Effector CD8-positive, alpha-beta T cell (primary cell): Measurements from ENCODE around the gene SREK1.
"Not testable (repeated sequence)": the region's sequence is repeated elsewhere in the genome, so short reads cannot be mapped to it uniquely, and the experiment has no call there.

Source experiments
- DNase-seq: peaks from one replicate; lab custom pipeline; 2025; lab: John Stamatoyannopoulos, UW
- total RNA-seq, 4 experiments: gene quantifications; one replicate each; lab custom pipeline; 2026; lab: John Stamatoyannopoulos, UW

Gene SREK1, protein sequence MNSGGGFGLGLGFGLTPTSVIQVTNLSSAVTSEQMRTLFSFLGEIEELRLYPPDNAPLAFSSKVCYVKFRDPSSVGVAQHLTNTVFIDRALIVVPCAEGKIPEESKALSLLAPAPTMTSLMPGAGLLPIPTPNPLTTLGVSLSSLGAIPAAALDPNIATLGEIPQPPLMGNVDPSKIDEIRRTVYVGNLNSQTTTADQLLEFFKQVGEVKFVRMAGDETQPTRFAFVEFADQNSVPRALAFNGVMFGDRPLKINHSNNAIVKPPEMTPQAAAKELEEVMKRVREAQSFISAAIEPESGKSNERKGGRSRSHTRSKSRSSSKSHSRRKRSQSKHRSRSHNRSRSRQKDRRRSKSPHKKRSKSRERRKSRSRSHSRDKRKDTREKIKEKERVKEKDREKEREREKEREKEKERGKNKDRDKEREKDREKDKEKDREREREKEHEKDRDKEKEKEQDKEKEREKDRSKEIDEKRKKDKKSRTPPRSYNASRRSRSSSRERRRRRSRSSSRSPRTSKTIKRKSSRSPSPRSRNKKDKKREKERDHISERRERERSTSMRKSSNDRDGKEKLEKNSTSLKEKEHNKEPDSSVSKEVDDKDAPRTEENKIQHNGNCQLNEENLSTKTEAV
- total RNA-seq = 147 to 177 (median 161) reads per million in 4 experiments

DNA sequence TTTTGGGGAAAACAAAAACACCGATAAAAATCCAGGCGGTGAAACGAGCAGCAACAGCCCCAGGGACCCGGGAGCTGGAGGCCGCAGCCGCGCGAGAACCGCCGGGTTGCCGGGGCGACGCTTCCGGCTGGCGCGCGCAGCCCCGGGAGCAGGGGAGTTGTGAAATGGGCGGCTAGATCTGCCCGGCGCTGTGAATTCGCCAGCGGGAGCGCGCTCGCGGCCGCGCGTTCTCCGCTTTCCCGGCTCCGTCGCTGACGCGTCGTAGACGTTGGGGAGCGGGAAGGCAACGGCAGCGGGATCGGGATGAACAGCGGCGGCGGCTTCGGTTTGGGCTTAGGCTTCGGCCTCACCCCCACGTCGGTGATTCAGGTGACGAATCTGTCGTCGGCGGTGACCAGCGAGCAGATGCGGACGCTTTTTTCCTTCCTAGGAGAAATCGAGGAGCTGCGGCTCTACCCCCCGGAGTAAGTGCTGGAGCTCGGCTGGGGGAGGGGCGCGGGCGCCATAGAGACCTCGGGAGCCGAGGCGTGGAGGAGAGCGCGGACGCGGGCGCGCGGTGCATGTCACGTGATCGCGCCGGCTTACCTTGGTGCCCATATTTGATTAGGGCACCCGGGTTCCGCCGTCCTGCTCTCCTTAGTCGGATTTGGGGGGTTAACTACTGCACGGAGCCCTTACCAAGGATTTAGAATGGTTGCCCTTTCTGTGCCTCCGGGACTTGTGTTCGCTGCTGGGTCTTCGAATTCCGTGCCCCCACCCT, at the start of gene SREK1:
Gene SREK1 (plus strand): TSS at position 227 of the 760 bp plus-strand sequence. CDS start 77 bp downstream, at position 304.
- peak; percentile 77 for DNase-seq

- DNase-seq = no peak
Observed at GRCh38 chr5:66100851-66101250, 43.2 kb upstream of the SREK1 start.

GRCh38 chr5:66113160-66113559, 30.9 kb upstream of the SREK1 start:
- no peak for DNase-seq

- no peak for DNase-seq
Observed at GRCh38 chr5:66118304-66118703, 25.8 kb upstream of the SREK1 start.

- DNase-seq = no peak
Observed at GRCh38 chr5:66122379-66123034, 21.6 kb upstream of the SREK1 start.

DNA sequence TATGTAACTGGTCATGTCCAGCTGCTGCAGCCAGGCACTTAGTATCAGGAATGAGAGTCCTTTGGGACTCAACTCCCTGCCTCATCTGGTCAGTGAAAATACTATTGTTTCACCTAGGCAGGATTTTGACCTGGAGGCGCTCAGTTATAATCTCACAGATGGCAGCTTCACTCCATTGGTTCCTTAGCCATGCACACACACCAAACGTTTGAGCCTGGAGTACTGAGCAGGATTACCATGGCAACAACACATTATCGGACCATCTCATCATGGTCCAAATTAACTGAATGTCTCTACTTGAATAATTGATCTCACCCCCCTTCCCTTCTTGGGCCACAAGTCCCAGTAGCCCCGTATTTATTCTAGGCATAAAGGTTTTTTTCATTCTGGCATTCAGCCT, 15.0 kb upstream of the SREK1 start:
- DNase-seq = no peak

- DNase-seq = no peak
Observed at GRCh38 chr5:66130493-66130892, 13.6 kb upstream of the SREK1 start.

GRCh38 chr5:66134407-66134861, 9.7 kb upstream of the SREK1 start:
- no peak for DNase-seq

- DNase-seq = no peak
Observed at GRCh38 chr5:66136053-66136452, 8.0 kb upstream of the SREK1 start.

GRCh38 chr5:66136944-66137343, 7.2 kb upstream of the SREK1 start:
- not testable (repeated sequence) for DNase-seq

GRCh38 chr5:66138637-66139317, 5.3 kb upstream of the SREK1 start:
- DNase-seq = no peak

- DNase-seq = no peak
Observed at GRCh38 chr5:66139318-66139712, 4.8 kb upstream of the SREK1 start.

DNA sequence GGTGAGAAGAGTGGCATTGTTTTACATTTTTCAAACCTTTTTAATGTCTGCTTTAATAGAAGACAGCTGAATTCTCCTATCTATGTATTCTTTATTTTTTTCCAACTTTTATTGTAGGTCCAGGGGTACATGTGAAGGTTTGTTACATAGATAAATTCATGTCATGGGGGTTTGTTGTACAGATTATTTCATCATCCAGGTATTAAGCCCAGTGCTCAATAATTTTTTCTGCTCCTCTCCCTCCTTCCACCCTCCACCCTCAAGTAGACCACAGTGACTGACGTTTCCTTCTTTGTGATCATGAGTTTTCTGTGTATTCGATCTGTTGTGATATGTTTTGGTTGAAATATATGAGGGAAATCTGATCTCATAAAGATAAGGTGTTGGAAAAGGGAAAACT, 1.7 kb upstream of the SREK1 start:
- DNase-seq = no peak

GRCh38 chr5:66143473-66144073, 527 bp upstream of the SREK1 start:
- no peak for DNase-seq

GRCh38 chr5:66144834-66145390, 812 bp downstream of the SREK1 start:
- DNase-seq = no peak

GRCh38 chr5:66145737-66146136, 1.6 kb downstream of the SREK1 start:
- DNase-seq = no peak

GRCh38 chr5:66149950-66150349, 5.8 kb downstream of the SREK1 start:
- no peak for DNase-seq

DNA sequence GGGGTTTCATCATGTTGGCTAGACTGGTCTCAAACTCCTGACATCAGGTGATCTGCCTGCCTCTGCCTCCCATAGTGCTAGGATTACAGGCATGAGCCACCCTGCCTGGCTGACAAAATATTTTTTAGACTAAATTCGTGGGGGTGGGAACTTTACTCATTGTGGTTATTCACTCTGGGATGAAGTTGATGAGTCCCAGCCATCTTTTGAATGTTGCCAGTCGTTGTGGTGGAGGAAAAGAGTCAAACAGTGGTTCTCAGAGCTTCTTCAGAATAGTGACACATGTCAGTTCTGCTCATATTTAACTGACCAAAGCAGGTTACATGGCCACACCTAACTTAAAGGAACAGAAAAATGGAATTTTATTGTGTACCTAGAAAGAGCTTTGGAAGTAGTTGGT, 6.9 kb downstream of the SREK1 start:
- no peak for DNase-seq

DNA sequence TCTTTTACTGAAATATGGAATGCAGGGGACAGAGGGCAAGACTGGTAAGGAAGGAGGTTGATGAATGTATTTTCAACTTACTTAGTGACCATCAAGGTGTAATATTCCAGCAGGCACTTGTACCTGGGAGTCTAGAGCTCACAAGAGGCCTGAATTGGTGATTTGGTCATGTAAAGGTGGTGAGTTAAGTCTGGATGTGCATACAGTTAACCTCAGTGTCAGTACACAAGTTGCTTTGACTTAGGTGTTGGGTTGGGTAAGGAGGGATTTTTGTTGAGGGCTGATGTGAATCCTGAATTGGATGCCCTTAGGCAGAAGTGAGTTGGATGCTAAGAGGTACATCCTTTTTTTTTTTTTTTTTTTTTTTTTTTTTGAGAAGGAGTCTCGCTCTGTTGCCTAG, 7.4 kb downstream of the SREK1 start:
- no peak for DNase-seq

DNA sequence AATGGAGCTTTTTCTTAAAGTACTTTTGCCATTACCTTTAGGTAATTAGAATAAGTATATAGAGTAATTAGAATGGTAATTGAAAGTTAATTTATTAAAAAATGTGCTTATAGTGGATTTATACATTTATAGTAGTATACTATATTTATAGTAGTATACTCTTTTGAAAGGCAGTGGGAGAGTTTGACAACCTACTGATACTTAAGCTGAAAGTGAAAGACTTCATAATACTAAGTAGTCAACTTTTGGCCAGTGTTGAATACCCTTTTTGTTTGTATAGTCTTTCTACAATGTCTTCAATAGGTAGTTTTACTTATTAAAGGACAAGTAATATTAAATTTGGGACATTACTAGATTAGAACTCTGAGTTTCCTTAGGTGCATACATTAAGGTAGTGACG, 12.9 kb downstream of the SREK1 start:
- DNase-seq = no peak

- DNase-seq = no peak
Observed at GRCh38 chr5:66161356-66161755, 17.3 kb downstream of the SREK1 start.
